ENCODE measurements around the gene DRC7.

GRCh38 chr16:57645691-57646387 lies 48.8 kb upstream of the DRC7 start:
- TF ChIP-seq CTCF (IDR thresholded peaks at IDR 0.05) (no peak), POLR2A (IDR thresholded peaks at IDR 0.05) (no peak)
